A549 (cell line): ENCODE data around the gene ZNF341. TPM values are rescaled to one million over a fixed set of nuclear protein-coding genes. Genes with fewer than 3 reads are reported as not detected.

ENCODE experiments used
- ATAC-seq, 2 experiments: fragments of 200-7000 bp in 1 of 2; fragments of >200 bp in 1 of 2; cut with Nextera tagmentation in 1 of 2; cut with Tn5 transposase in 1 of 2; 3 replicates each; pipeline versions ENCODE4 v1.8.0 to v1.9.1; 2018 to 2020; ENCODE audit warnings: mild to moderate bottlenecking in 1 of 2, moderate library complexity in 1 of 2
- CTCF ChIA-PET: fragments of 300-600 bp; sonication (Branson Sonifier 250); formaldehyde crosslinking; extraction: SDS; loops from one replicate; lab custom pipeline; 2021; ENCODE audit warnings: antibody characterized with exemption, inconsistent platforms; lab: Yijun Ruan, JAX
- POLR2A ChIA-PET: fragments of 350-600 bp; formaldehyde crosslinking; extraction: SDS; loops from one replicate; lab custom pipeline; 2021; ENCODE audit warnings: antibody characterized with exemption, inconsistent platforms; lab: Yijun Ruan, JAX
- DNase-seq, 2 experiments: peaks; one replicate each; pipeline versions ENCODE4 v3.0.0 to v3.0.0-alpha.2; 2011 to 2016; ENCODE audit warnings: low read depth in 1 of 2, low spot score in 1 of 2
- FAIRE-seq: peaks from 2 replicates; lab custom pipeline; 2011; peaks lifted over from hg19 to GRCh38; lab: Jason Lieb, UNC
- H3K27ac ChIP-seq, 2 experiments: fragments of >200 bp; sonication (Bioruptor Twin); formaldehyde crosslinking; 3 replicates each; pipeline ENCODE4 v1.5.1; 2016 to 2017
- H3K4me1 ChIP-seq: fragments of >200 bp; sonication (Bioruptor Twin); formaldehyde crosslinking; 3 replicates; pipeline ENCODE4 v1.6.1; 2016
- H3K4me2 ChIP-seq: fragments of >200 bp; sonication (Bioruptor Twin); formaldehyde crosslinking; 3 replicates; pipeline ENCODE4 v1.6.1; 2016
- H3K4me3 ChIP-seq: fragments of >200 bp; sonication (Bioruptor Twin); formaldehyde crosslinking; 3 replicates; pipeline ENCODE4 v1.5.1; 2016
- H3K9me3 ChIP-seq: fragments of >200 bp; sonication (Bioruptor Twin); formaldehyde crosslinking; 3 replicates; pipeline ENCODE4 v1.6.1; 2016
- BHLHE40 ChIP-seq: IDR thresholded peaks from 2 replicates; pipeline ENCODE4 v1.6.1; 2012; ENCODE audit warnings: low read depth, low read length, inconsistent platforms
- EP300 ChIP-seq, 2 experiments: fragments of >200 bp; sonication (Bioruptor Twin); formaldehyde crosslinking; IDR thresholded peaks; 2 replicates in 1 of 2; 3 replicates in 1 of 2; pipeline ENCODE4 v1.6.1; 2016 to 2017
- ESRRA ChIP-seq: fragments of 150-350 bp; IDR thresholded peaks from 2 replicates; pipeline ENCODE4 v1.6.1; 2014; ENCODE audit warnings: mild to moderate bottlenecking, low read length, borderline replicate concordance
- FOSL2 ChIP-seq, 2 experiments: fragments of 450-650 bp in 1 of 2; fragments of >200 bp in 1 of 2; sonication (Bioruptor Twin) in 1 of 2; formaldehyde crosslinking; IDR thresholded peaks; 2 replicates each; pipeline versions ENCODE4 v1.5.0 to v1.6.1; 2016 to 2020; ENCODE audit warnings: mild to moderate bottlenecking in 1 of 2, moderate library complexity in 1 of 2
- FOXS1 ChIP-seq: fragments of 250-450 bp; sonication (Bioruptor Pico); IDR thresholded peaks from 2 replicates; pipeline ENCODE4 v1.5.0; 2020; ENCODE audit warnings: mild to moderate bottlenecking, moderate library complexity
- HDAC2 ChIP-seq: fragments of 200-600 bp; sonication (generic); IDR thresholded peaks from 2 replicates; pipeline ENCODE4 v1.6.1; 2016
- KDM5A ChIP-seq: fragments of 200-600 bp; sonication (generic); IDR thresholded peaks from 2 replicates; pipeline ENCODE4 v1.6.1; 2016; ENCODE audit warnings: antibody characterized with exemption, mild to moderate bottlenecking
- MYC ChIP-seq: IDR thresholded peaks from 2 replicates; pipeline ENCODE4 v1.6.1; 2012; ENCODE audit warnings: mild to moderate bottlenecking, inconsistent platforms, low read length, improper control_type of control experiment, borderline replicate concordance
- NPAS2 ChIP-seq: fragments of 250-450 bp; sonication (Bioruptor Pico); IDR thresholded peaks from 2 replicates; pipeline ENCODE4 v1.8.0; 2022; ENCODE audit warnings: mild to moderate bottlenecking, moderate library complexity, borderline replicate concordance
- PHF8 ChIP-seq: fragments of 200-600 bp; sonication (generic); IDR thresholded peaks from 2 replicates; pipeline ENCODE4 v1.6.1; 2016; ENCODE audit warnings: low read depth, mild to moderate bottlenecking, antibody characterized with exemption, moderate library complexity, borderline replicate concordance
- POLR2A ChIP-seq: IDR thresholded peaks from 2 replicates; pipeline ENCODE4 v1.6.1; 2012; ENCODE audit warnings: mild to moderate bottlenecking, low read length
- RAD21 ChIP-seq, 2 experiments: fragments of >200 bp in 1 of 2; sonication (Bioruptor Twin) in 1 of 2; formaldehyde crosslinking in 1 of 2; IDR thresholded peaks in 1 of 2; conservative IDR thresholded peaks in 1 of 2; 2 replicates in 1 of 2; 3 replicates in 1 of 2; pipeline ENCODE4 v1.6.1; 2012 to 2018; ENCODE audit warnings: inconsistent platforms in 1 of 2
- SREBF2 ChIP-seq: fragments of 450-650 bp; IDR thresholded peaks from 2 replicates; pipeline ENCODE4 v1.6.1; 2014; ENCODE audit warnings: mild to moderate bottlenecking, moderate library complexity
- TFCP2L1 ChIP-seq: fragments of 250-450 bp; sonication (Bioruptor Pico); IDR thresholded peaks from 2 replicates; pipeline ENCODE4 v1.5.0; 2021; ENCODE audit warnings: mild to moderate bottlenecking
- TP53 ChIP-seq: fragments of 250-450 bp; sonication (Bioruptor Pico); IDR thresholded peaks from 2 replicates; pipeline ENCODE4 v1.5.0; 2021; ENCODE audit warnings: mild to moderate bottlenecking, moderate library complexity
- WGBS: methylation state at CpG from one replicate; pipeline ENCODE4 v1.1.6; 2017; ENCODE audit errors: missing lambda C conversion rate; 5-methylcytosine and 5-hydroxymethylcytosine counted together
- polyA plus RNA-seq, 4 experiments: library from polyadenylated mRNA; depleted of rRNA in 3 of 4; stranded (reverse); fragments of >200 nt; fragmentation: RNase III in 1 of 4; extraction: RNeasy Plus Mini Kit Qiagen cat#74134 plus additional on column Dnase treatment in 1 of 4; gene quantifications; 2 replicates in 3 of 4; 3 replicates in 1 of 4; pipeline ENCODE4 v1.2.3, GENCODE V29; 2011 to 2017
- TF ChIP-seq, protein P1 (sequence below): fragments of >200 bp; sonication (Bioruptor Twin); formaldehyde crosslinking; IDR thresholded peaks from 3 replicates; pipeline ENCODE4 v1.6.1; 2016
- TF ChIP-seq, protein P2 (sequence below): fragments of >200 bp; sonication (Bioruptor Twin); formaldehyde crosslinking; IDR thresholded peaks from 3 replicates; pipeline ENCODE4 v1.5.1; 2016
- TF ChIP-seq, protein P3 (sequence below): IDR thresholded peaks from 2 replicates; pipeline ENCODE4 v1.6.1; 2012; ENCODE audit warnings: low read depth, borderline replicate concordance
- TF ChIP-seq, protein P4 (sequence below): fragments of >200 bp; sonication (Bioruptor Twin); formaldehyde crosslinking; IDR thresholded peaks from 2 replicates; pipeline ENCODE4 v1.6.1; 2016
- TF ChIP-seq, protein P5 (sequence below): fragments of 450-650 bp; IDR thresholded peaks from 2 replicates; pipeline ENCODE4 v1.6.1; 2014; ENCODE audit warnings: antibody characterized with exemption
- TF ChIP-seq, protein P6 (sequence below): IDR thresholded peaks from 2 replicates; pipeline ENCODE4 v1.6.1; 2012

Gene ZNF341
- polyA plus RNA-seq, 2 of the 4 experiments (the other 2 are of a cell fraction), result 2.1 to 4.1 TPM

DNA sequence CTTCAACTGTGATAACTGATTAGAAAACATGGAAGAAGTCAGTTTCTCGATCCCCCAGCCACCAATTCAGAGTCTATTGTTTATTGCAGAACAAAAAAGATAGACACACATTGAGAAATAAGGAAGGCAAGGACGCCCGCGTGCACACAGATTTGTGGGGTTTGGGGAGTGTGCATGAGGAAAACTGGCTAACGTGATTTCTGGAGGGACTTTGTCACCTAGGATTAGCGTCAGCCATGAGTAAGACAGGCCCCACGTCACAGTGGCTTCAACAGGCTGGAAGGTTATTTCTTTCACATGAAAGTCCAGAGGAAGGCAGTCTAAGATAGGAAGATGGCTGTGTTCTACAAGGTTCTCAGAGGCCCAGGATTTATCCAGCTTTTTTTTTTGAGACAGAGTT lies 7.7 kb downstream of the ZNF341 start:
- Histone ChIP-seq H3K4me3 (no peak overlapping the region), H3K4me1 (peaks cover 4% of the 10 kb centered on the region), H3K9me3 (peaks cover 27% of the 10 kb centered on the region), H3K4me2 (no peak overlapping the region), H3K27ac (no peak overlapping the region)
- TF ChIP-seq PHF8 (no peak), ESRRA (no peak), FOXS1 (CRISPR knock-in tag) (no peak), TP53 (CRISPR knock-in tag) (no peak), SREBF2 (no peak), RAD21 (conservative IDR thresholded peaks at IDR 0.05 in 1 of 2, IDR thresholded peaks at IDR 0.05 in 1 of 2) (no peak), HDAC2 (no peak), FOSL2 (IDR thresholded peaks at IDR 0.05) (no peak), FOSL2 (CRISPR knock-in tag; IDR thresholded peaks at IDR 0.05) (no peak), MYC (no peak)
- TF ChIP-seq, protein P1, sequence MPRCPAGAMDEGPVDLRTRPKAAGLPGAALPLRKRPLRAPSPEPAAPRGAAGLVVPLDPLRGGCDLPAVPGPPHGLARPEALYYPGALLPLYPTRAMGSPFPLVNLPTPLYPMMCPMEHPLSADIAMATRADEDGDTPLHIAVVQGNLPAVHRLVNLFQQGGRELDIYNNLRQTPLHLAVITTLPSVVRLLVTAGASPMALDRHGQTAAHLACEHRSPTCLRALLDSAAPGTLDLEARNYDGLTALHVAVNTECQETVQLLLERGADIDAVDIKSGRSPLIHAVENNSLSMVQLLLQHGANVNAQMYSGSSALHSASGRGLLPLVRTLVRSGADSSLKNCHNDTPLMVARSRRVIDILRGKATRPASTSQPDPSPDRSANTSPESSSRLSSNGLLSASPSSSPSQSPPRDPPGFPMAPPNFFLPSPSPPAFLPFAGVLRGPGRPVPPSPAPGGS, result no peak
- TF ChIP-seq, protein P2, sequence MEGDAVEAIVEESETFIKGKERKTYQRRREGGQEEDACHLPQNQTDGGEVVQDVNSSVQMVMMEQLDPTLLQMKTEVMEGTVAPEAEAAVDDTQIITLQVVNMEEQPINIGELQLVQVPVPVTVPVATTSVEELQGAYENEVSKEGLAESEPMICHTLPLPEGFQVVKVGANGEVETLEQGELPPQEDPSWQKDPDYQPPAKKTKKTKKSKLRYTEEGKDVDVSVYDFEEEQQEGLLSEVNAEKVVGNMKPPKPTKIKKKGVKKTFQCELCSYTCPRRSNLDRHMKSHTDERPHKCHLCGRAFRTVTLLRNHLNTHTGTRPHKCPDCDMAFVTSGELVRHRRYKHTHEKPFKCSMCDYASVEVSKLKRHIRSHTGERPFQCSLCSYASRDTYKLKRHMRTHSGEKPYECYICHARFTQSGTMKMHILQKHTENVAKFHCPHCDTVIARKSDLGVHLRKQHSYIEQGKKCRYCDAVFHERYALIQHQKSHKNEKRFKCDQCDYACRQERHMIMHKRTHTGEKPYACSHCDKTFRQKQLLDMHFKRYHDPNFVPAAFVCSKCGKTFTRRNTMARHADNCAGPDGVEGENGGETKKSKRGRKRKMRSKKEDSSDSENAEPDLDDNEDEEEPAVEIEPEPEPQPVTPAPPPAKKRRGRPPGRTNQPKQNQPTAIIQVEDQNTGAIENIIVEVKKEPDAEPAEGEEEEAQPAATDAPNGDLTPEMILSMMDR, result no peak
- TF ChIP-seq, protein P3, sequence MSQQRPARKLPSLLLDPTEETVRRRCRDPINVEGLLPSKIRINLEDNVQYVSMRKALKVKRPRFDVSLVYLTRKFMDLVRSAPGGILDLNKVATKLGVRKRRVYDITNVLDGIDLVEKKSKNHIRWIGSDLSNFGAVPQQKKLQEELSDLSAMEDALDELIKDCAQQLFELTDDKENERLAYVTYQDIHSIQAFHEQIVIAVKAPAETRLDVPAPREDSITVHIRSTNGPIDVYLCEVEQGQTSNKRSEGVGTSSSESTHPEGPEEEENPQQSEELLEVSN, result no peak
- TF ChIP-seq, protein P4, sequence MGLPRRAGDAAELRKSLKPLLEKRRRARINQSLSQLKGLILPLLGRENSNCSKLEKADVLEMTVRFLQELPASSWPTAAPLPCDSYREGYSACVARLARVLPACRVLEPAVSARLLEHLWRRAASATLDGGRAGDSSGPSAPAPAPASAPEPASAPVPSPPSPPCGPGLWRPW, result no peak
- TF ChIP-seq, protein P5, sequence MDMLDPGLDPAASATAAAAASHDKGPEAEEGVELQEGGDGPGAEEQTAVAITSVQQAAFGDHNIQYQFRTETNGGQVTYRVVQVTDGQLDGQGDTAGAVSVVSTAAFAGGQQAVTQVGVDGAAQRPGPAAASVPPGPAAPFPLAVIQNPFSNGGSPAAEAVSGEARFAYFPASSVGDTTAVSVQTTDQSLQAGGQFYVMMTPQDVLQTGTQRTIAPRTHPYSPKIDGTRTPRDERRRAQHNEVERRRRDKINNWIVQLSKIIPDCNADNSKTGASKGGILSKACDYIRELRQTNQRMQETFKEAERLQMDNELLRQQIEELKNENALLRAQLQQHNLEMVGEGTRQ, result no peak
- CTCF ChIA-PET, result no interaction called here
- ATAC-seq (no peak), DNase-seq (no peak), FAIRE-seq (no peak)
- POLR2A ChIA-PET, result no interaction called here
- 88% methylated on average over 7 of the region's 7 CpGs for WGBS

DNA sequence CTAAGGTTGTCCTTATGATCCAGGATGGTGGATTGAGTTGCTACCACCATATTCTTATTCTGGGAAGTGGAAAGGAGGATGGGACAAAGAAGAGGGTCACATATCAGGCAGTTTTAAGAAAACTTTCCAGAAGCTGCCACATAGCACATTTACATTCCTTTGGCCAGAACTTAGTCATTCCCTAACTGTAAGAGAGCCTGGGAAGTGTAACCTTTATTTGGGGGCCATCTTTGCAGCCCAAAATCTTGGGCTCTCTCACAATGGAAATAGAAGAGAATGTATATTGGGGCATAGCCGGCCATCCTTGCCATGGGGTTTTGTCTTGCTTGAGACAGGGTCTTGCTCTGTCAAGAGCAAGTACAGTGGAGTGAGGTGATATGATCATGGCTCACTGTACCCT lies 8.4 kb downstream of the ZNF341 start:
- Histone ChIP-seq H3K4me3 (no peak overlapping the region), H3K9me3 (peaks cover 25% of the 10 kb centered on the region), H3K27ac (no peak overlapping the region), H3K4me1 (no peaks in the 10 kb centered on the region), H3K4me2 (no peak overlapping the region)
- FAIRE-seq, result no peak
- CTCF ChIA-PET, result interaction anchor here (1.4 kb wide), 1 partner anchor 122 kb away, joined by 5 read pairs; no protein-coding TSS in a partner anchor
- no peak for TF ChIP-seq NPAS2 (CRISPR knock-in tag)
- TF ChIP-seq TFCP2L1 (CRISPR knock-in tag), result no peak
- no peak for TF ChIP-seq KDM5A
- no peak for TF ChIP-seq BHLHE40
- no peak for TF ChIP-seq EP300 (IDR thresholded peaks at IDR 0.05)
- TF ChIP-seq, protein P6, sequence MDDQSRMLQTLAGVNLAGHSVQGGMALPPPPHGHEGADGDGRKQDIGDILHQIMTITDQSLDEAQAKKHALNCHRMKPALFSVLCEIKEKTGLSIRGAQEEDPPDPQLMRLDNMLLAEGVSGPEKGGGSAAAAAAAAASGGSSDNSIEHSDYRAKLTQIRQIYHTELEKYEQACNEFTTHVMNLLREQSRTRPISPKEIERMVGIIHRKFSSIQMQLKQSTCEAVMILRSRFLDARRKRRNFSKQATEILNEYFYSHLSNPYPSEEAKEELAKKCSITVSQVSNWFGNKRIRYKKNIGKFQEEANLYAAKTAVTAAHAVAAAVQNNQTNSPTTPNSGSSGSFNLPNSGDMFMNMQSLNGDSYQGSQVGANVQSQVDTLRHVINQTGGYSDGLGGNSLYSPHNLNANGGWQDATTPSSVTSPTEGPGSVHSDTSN, result no peak
- no peak for TF ChIP-seq FOSL2 (IDR thresholded peaks at IDR 0.05)
- no peak for TF ChIP-seq FOSL2 (CRISPR knock-in tag; IDR thresholded peaks at IDR 0.05)
- no peak for TF ChIP-seq POLR2A
- DNase-seq, result no peak
- 100% methylated on average over 1 of the region's 1 CpG for WGBS
- no peak for ATAC-seq
- POLR2A ChIA-PET, result no interaction called here
